HepG2 (cell line): ENCODE data around the gene AFDN. TPM values are rescaled to one million over a fixed set of nuclear protein-coding genes. Genes with fewer than 3 reads are reported as not detected.

Source experiments
- ATAC-seq: fragments of 200-7000 bp; cut with Tn5 transposase; 3 replicates; pipeline ENCODE4 v1.9.1; 2020; ENCODE audit warnings: mild to moderate bottlenecking, moderate library complexity
- BruUV-seq: library from RNA; stranded (reverse); fragments of 400-500 nt; replicated peaks from 2 replicates; lab custom pipeline; 2021; lab: Mats Ljungman, UMichigan
- CTCF ChIA-PET: fragments of 300-600 bp; formaldehyde crosslinking; extraction: SDS; loops from one replicate; lab custom pipeline; 2021; ENCODE audit warnings: low total read pairs, inconsistent platforms, low intra/inter-chr PET ratio; lab: Yijun Ruan, JAX
- POLR2A ChIA-PET: fragments of 350-600 bp; sonication (Branson Sonifier 250); formaldehyde crosslinking; loops from one replicate; lab custom pipeline; 2020; ENCODE audit warnings: antibody characterized with exemption, inconsistent platforms; lab: Yijun Ruan, JAX
- DNase-seq: peaks from one replicate; pipeline ENCODE4 v3.0.0-alpha.2; 2015; ENCODE audit warnings: low spot score
- FAIRE-seq: peaks from 3 replicates; lab custom pipeline; 2011; peaks lifted over from hg19 to GRCh38; lab: Jason Lieb, UNC
- H2AFZ ChIP-seq: one replicate; pipeline ENCODE4 v1.6.1; 2011; ENCODE audit warnings: low read length, inconsistent platforms
- H3K27ac ChIP-seq: fragments of 300-600 bp; 3 replicates; pipeline ENCODE4 v1.8.0; 2011; ENCODE audit warnings: mixed run types, mild to moderate bottlenecking, mixed read lengths, low read length, inconsistent platforms; ENCODE audit not compliant: insufficient read depth; ENCODE audit errors: extremely low read length
- H3K27me3 ChIP-seq, 2 experiments: fragments of 200-600 bp in 1 of 2; 2 replicates in 1 of 2; 3 replicates in 1 of 2; pipeline versions ENCODE4 v1.6.0 to v1.8.0; 2011; ENCODE audit warnings: low read length in 2 of 2, mild to moderate bottlenecking in 2 of 2, moderate library complexity in 2 of 2, inconsistent platforms in 1 of 2; ENCODE audit not compliant: insufficient read depth in 2 of 2, control insufficient read depth in 1 of 2
- H3K36me3 ChIP-seq, 2 experiments: fragments of 200-600 bp in 1 of 2; replicated peaks in 1 of 2; 2 replicates in 1 of 2; 3 replicates in 1 of 2; pipeline versions ENCODE4 v1.5.1 to v1.8.0; 2011; ENCODE audit warnings: low read length in 2 of 2, inconsistent platforms in 1 of 2; ENCODE audit not compliant: insufficient read depth in 2 of 2, control insufficient read depth in 1 of 2
- H3K4me1 ChIP-seq: 2 replicates; pipeline ENCODE4 v1.5.1; 2012; ENCODE audit warnings: low read length, inconsistent platforms; ENCODE audit not compliant: insufficient read depth
- H3K4me2 ChIP-seq: 2 replicates; pipeline ENCODE4 v1.6.0; 2011; ENCODE audit warnings: low read depth, low read length, inconsistent platforms
- H3K4me3 ChIP-seq, 3 experiments: fragments of 200-600 bp in 1 of 3; sonication (generic), shearing (Covaris generic) in 1 of 3; replicated peaks in 1 of 3; 2 replicates each; pipeline ENCODE4 v1.5.1; 2011 to 2016; ENCODE audit warnings: low read length in 3 of 3, inconsistent platforms in 2 of 3, low read depth in 2 of 3, mild to moderate bottlenecking in 2 of 3, control low read depth in 1 of 3, mixed read lengths in 1 of 3; ENCODE audit not compliant: insufficient read depth in 1 of 3
- H3K79me2 ChIP-seq: one replicate; pipeline ENCODE4 v1.6.1; 2011; ENCODE audit warnings: low read length, inconsistent platforms; ENCODE audit not compliant: insufficient read depth
- H3K9ac ChIP-seq: 2 replicates; pipeline ENCODE4 v1.6.0; 2011; ENCODE audit warnings: mild to moderate bottlenecking, low read depth, low read length, inconsistent platforms; ENCODE audit not compliant: insufficient read depth
- H3K9me3 ChIP-seq: 2 replicates; pipeline ENCODE4 v1.5.1; 2012; ENCODE audit warnings: mild to moderate bottlenecking, low read length
- H4K20me1 ChIP-seq: 2 replicates; pipeline ENCODE4 v1.6.0; 2011; ENCODE audit warnings: inconsistent platforms, mild to moderate bottlenecking, low read length, moderate library complexity; ENCODE audit not compliant: insufficient read depth
- CBX5 ChIP-seq: sonication (generic); formaldehyde crosslinking; IDR thresholded peaks from 2 replicates; pipeline ENCODE4 v1.4.0; 2020; ENCODE audit warnings: missing genetic modification reagents, borderline replicate concordance
- CEBPZ ChIP-seq: IDR thresholded peaks from 2 replicates; pipeline ENCODE4 v1.6.1; 2012; ENCODE audit warnings: low read length, improper control_type of control experiment
- MAFK ChIP-seq, 2 experiments: IDR thresholded peaks in 1 of 2; conservative IDR thresholded peaks in 1 of 2; 2 replicates each; pipeline ENCODE4 v1.6.1; 2011; ENCODE audit warnings: improper control_type of control experiment in 2 of 2, low read length in 2 of 2
- RELA ChIP-seq: sonication (generic); formaldehyde crosslinking; IDR thresholded peaks from 2 replicates; pipeline ENCODE4 v1.4.0; 2020; ENCODE audit warnings: missing genetic modification reagents
- SMAD1 ChIP-seq: sonication (generic); formaldehyde crosslinking; IDR thresholded peaks from 2 replicates; pipeline ENCODE4 v1.4.0; 2020; ENCODE audit warnings: missing genetic modification reagents, low read depth, mild to moderate bottlenecking, borderline replicate concordance
- THRA ChIP-seq: sonication (generic); formaldehyde crosslinking; IDR thresholded peaks from 2 replicates; pipeline ENCODE4 v1.4.0; 2020; ENCODE audit warnings: missing genetic modification reagents, borderline replicate concordance
- TSC22D2 ChIP-seq: sonication (generic); formaldehyde crosslinking; IDR thresholded peaks from 2 replicates; pipeline ENCODE4 v1.5.1; 2020; ENCODE audit warnings: missing genetic modification reagents, mild to moderate bottlenecking, borderline replicate concordance
- ZBTB33 ChIP-seq: sonication (generic); formaldehyde crosslinking; IDR thresholded peaks from 2 replicates; pipeline ENCODE4 v1.4.0; 2020; ENCODE audit warnings: missing genetic modification reagents
- ZBTB38 ChIP-seq: sonication (generic); formaldehyde crosslinking; IDR thresholded peaks from 2 replicates; pipeline ENCODE4 v1.5.1; 2020; ENCODE audit warnings: mild to moderate bottlenecking, missing genetic modification reagents
- ZNF367 ChIP-seq: sonication (generic); formaldehyde crosslinking; IDR thresholded peaks from 2 replicates; pipeline ENCODE4 v1.4.0; 2020; ENCODE audit warnings: missing genetic modification reagents, borderline replicate concordance
- ZNF598 ChIP-seq: sonication (generic); formaldehyde crosslinking; IDR thresholded peaks from 2 replicates; pipeline ENCODE4 v1.5.1; 2020; ENCODE audit warnings: mild to moderate bottlenecking, missing genetic modification reagents, borderline replicate concordance
- ZNF639 ChIP-seq: conservative IDR thresholded peaks from 2 replicates; pipeline ENCODE4 v1.6.1; 2018; ENCODE audit warnings: missing genetic modification reagents
- ZNF777 ChIP-seq: sonication (generic); formaldehyde crosslinking; IDR thresholded peaks from 2 replicates; pipeline ENCODE4 v1.4.0; 2020; ENCODE audit warnings: missing genetic modification reagents
- ZNF784 ChIP-seq: sonication (generic); formaldehyde crosslinking; IDR thresholded peaks from 2 replicates; pipeline ENCODE4 v1.5.1; 2020; ENCODE audit warnings: missing genetic modification reagents, mild to moderate bottlenecking, borderline replicate concordance
- ZNF883 ChIP-seq: sonication (generic); formaldehyde crosslinking; IDR thresholded peaks from 2 replicates; pipeline ENCODE4 v1.5.1; 2020; ENCODE audit warnings: mild to moderate bottlenecking, missing genetic modification reagents; ENCODE audit errors: not compliant biosample characterization
- WGBS: methylation state at CpG from one replicate; pipeline ENCODE4 v1.1.6; 2017; ENCODE audit warnings: low lambda C conversion rate; 5-methylcytosine and 5-hydroxymethylcytosine counted together
- in situ Hi-C: cut with HindIII; loops from 2 replicates; pipeline ENCODE4 v1.10.0; 2017; ENCODE audit warnings: low pct_unique_long_range_greater_than_20kb; ENCODE audit not compliant: extremely low pct_ligation_motif_present
- intact Hi-C: fragments of 100-400 bp; cut with micrococcal nuclease; formaldehyde crosslinking; loops from one replicate; pipeline ENCODE4 v1.10.0; 2022; ENCODE audit not compliant: unreplicated experiment
- polyA plus RNA-seq, 8 experiments: library from polyadenylated mRNA; depleted of rRNA in 3 of 8; stranded (reverse) in 7 of 8; unstranded in 1 of 8; fragments of >200 nt; fragmentation: Illumina TruSeq in 4 of 8; extraction: Trizol in 4 of 8; gene quantifications; 2 replicates each; pipeline versions ENCODE4 v1.2.1 to v1.2.3, GENCODE V29; 2011 to 2016; ENCODE audit warnings: low read depth in 4 of 8, missing spikeins in 1 of 8, mixed read lengths in 1 of 8; ENCODE audit not compliant: insufficient read depth in 1 of 8
- total RNA-seq, 5 experiments: library from RNA; depleted of rRNA; stranded (reverse); fragments of >200 nt; fragmentation: Illumina TruSeq; extraction: Trizol; gene quantifications; 2 replicates each; pipeline ENCODE4 v1.2.3, GENCODE V29; 2016; ENCODE audit warnings: low read depth in 1 of 5

AFDN gene
- total and polyA plus RNA-seq, 2 of the 13 experiments (the other 11 are each of a cell fraction or from before 2014, with no cell fraction given) = 136 to 151 TPM

- ChIA-PET POLR2A (interaction anchor here (1.4 kb wide), 1 partner anchor 643 kb away, joined by 3 read pairs; the partner anchor contains the start of gene UNC93A), CTCF (no interaction called here)
- Histone ChIP-seq H3K9ac (no peak overlapping the region), H3K4me3 (no peak overlapping the region), H3K36me3 (peaks cover 19 to 59% of the 10 kb centered on the region in 2 experiments), H3K79me2 (peaks cover 23% of the 10 kb centered on the region), H3K27me3 (no peaks in the 10 kb centered on the region), H3K4me2 (peak overlapping the region; percentile 80), H3K27ac (peak overlapping the region; percentile 77), H3K9me3 (no peaks in the 10 kb centered on the region), H4K20me1 (no peaks in the 10 kb centered on the region), H2AFZ (no peak overlapping the region), H3K4me1 (peaks cover 55% of the 10 kb centered on the region)
- BruUV-seq = no TSS peak
- intact Hi-C loops (loop anchor here (2.0 kb wide), 1 partner anchor 31 kb away; no protein-coding TSS in a partner anchor), in situ Hi-C loops (no loop called here)
- FAIRE-seq (no peak), DNase-seq (no peak), ATAC-seq (no peak)
- WGBS = 95% methylated on average over 7 of the region's 7 CpGs
- peak; percentile 26; the same call in 1 of the 2 replicates for TF ChIP-seq ZBTB38 (CRISPR knock-in tag)
- no peak for TF ChIP-seq RELA
- TF ChIP-seq ZNF883 = no peak
- TF ChIP-seq ZBTB33 (CRISPR knock-in tag) = peak; percentile 79
- peak; percentile 21 to 33; a peak in 2 of 4 replicates for TF ChIP-seq MAFK (conservative IDR thresholded peaks at IDR 0.05 in 1 of 2, IDR thresholded peaks at IDR 0.05 in 1 of 2; ENCODE audit: low read length in 2 of 2)
- peak; percentile 71; the same call in 1 of the 2 replicates for TF ChIP-seq ZNF598
- TF ChIP-seq THRA (CRISPR knock-in tag) = no peak
- no peak for TF ChIP-seq CBX5 (CRISPR knock-in tag)
- TF ChIP-seq CEBPZ = no peak
- TF ChIP-seq ZNF639 = no peak
- no peak for TF ChIP-seq TSC22D2 (CRISPR knock-in tag)
- no peak for TF ChIP-seq ZNF784 (CRISPR knock-in tag)
- no peak for TF ChIP-seq ZNF777
- no peak for TF ChIP-seq ZNF367 (CRISPR knock-in tag)
- 0 out of 2 replicates have a peak, but pooled peaks have one; percentile 37 for TF ChIP-seq SMAD1 (CRISPR knock-in tag)
Measured at GRCh38 chr6:167933847-167934246, 107.1 kb downstream of the AFDN start.
